Activated CD8-positive, alpha-beta memory T cell treated with anti-CD3 and anti-CD28 coated beads, Interleukin-2, amount 50 U/mL, for 1 hour (primary cell): ENCODE measurements around the gene ABHD8.

Source experiments
- DNase-seq: peaks from one replicate; pipeline ENCODE4 v3.0.0-alpha.2; 2020; ENCODE audit errors: extremely low read depth

The ABHD8 gene

GRCh38 chr19:17321655-17322489 lies 18.6 kb upstream of the ABHD8 start:
- DNase-seq: no peak

- DNase-seq: no peak
Measured at GRCh38 chr19:17320435-17320834, 17.2 kb upstream of the ABHD8 start.

GRCh38 chr19:17319473-17320238 lies 16.4 kb upstream of the ABHD8 start:
- no peak for DNase-seq

- DNase-seq: no peak
Measured at GRCh38 chr19:17318966-17319365, 15.7 kb upstream of the ABHD8 start.

- DNase-seq: no peak
Measured at GRCh38 chr19:17314007-17314593, 10.9 kb upstream of the ABHD8 start.

GRCh38 chr19:17312189-17313113 lies 9.2 kb upstream of the ABHD8 start:
- no peak for DNase-seq

- DNase-seq: no peak
Measured at GRCh38 chr19:17311455-17312188, 8.4 kb upstream of the ABHD8 start.

- DNase-seq: no peak
Measured at GRCh38 chr19:17309965-17310461, 6.8 kb upstream of the ABHD8 start.

- DNase-seq: peak; percentile 99
Measured at GRCh38 chr19:17309198-17309964, 6.2 kb upstream of the ABHD8 start, which contains the start of gene DDA1. Gene DDA1 (plus strand): TSS chr19:17309563. CDS start chr19:17309655, 92 bp downstream.

- DNase-seq: no peak
Measured at GRCh38 chr19:17307876-17308377, 4.7 kb upstream of the ABHD8 start.

- DNase-seq: no peak
Measured at GRCh38 chr19:17306285-17306714, 3.1 kb upstream of the ABHD8 start.

GRCh38 chr19:17305517-17306284 lies 2.5 kb upstream of the ABHD8 start, which contains the start of gene MRPL34:
Gene MRPL34 (plus strand): TSS chr19:17305872. CDS start chr19:17305893, 21 bp downstream.
- peak; percentile 90 for DNase-seq

GRCh38 chr19:17305216-17305516 lies 1.9 kb upstream of the ABHD8 start:
- DNase-seq: no peak

GRCh38 chr19:17304386-17305215 lies 1.4 kb upstream of the ABHD8 start:
- no peak for DNase-seq

GRCh38 chr19:17303940-17304267 lies 679 bp upstream of the ABHD8 start:
- no peak for DNase-seq

- DNase-seq: no peak
Measured at GRCh38 chr19:17302391-17303166, 646 bp downstream of the ABHD8 start.

GRCh38 chr19:17300992-17301619 lies 2.1 kb downstream of the ABHD8 start:
- DNase-seq: no peak
